GM23338 (cell line): ENCODE results near the gene CNTNAP1. TPM values are rescaled to one million over a fixed set of nuclear protein-coding genes. Genes with fewer than 3 reads are reported as not detected.
A peak's percentile ranks its signal among the peaks of the same experiment; 100 is the strongest.

ENCODE experiments used
- ATAC-seq: fragments of 200-7000 bp; cut with Tn5 transposase; 3 replicates; pipeline ENCODE4 v1.9.1; 2020
- DNase-seq: peaks from one replicate; pipeline ENCODE4 v3.0.0-alpha.2; 2015; ENCODE audit warnings: low spot score
- H2AFZ ChIP-seq: fragments of 200-600 bp; sonication (generic); 2 replicates; pipeline ENCODE4 v1.8.0; 2016; ENCODE audit warnings: antibody characterized with exemption, mild to moderate bottlenecking, moderate library complexity
- H3F3A ChIP-seq: fragments of 200-600 bp; sonication (generic); replicated peaks from 2 replicates; pipeline ENCODE4 v1.8.0; 2017; ENCODE audit warnings: antibody characterized with exemption, mixed run types, low read depth
- H3K27ac ChIP-seq: fragments of 200-600 bp; sonication (generic); 2 replicates; pipeline ENCODE4 v1.6.1; 2016; ENCODE audit warnings: low read depth
- H3K27me3 ChIP-seq: fragments of 200-600 bp; sonication (generic); 2 replicates; pipeline ENCODE4 v1.8.0; 2016; ENCODE audit warnings: mild to moderate bottlenecking, mixed run types, moderate library complexity; ENCODE audit not compliant: insufficient read depth
- H3K36me3 ChIP-seq: fragments of 200-600 bp; sonication (generic); 2 replicates; pipeline ENCODE4 v1.8.0; 2016; ENCODE audit warnings: mild to moderate bottlenecking; ENCODE audit not compliant: insufficient read depth
- H3K4me1 ChIP-seq: fragments of 200-600 bp; sonication (generic); 2 replicates; pipeline ENCODE4 v1.8.0; 2016; ENCODE audit warnings: mild to moderate bottlenecking, moderate library complexity; ENCODE audit not compliant: insufficient read depth
- H3K4me2 ChIP-seq: fragments of 200-600 bp; sonication (generic); 2 replicates; pipeline ENCODE4 v1.7.1; 2017; ENCODE audit warnings: mixed run types
- H3K4me3 ChIP-seq: fragments of 200-600 bp; sonication (generic); 2 replicates; pipeline ENCODE4 v1.6.1; 2016; ENCODE audit warnings: mixed run types
- H3K79me2 ChIP-seq: fragments of 200-600 bp; sonication (generic); replicated peaks from 2 replicates; pipeline ENCODE4 v1.8.0; 2017; ENCODE audit warnings: mild to moderate bottlenecking; ENCODE audit not compliant: insufficient read depth
- H3K9me2 ChIP-seq: fragments of 200-600 bp; sonication (generic); 2 replicates; pipeline ENCODE4 v1.8.0; 2017; ENCODE audit not compliant: insufficient read depth
- H4K20me1 ChIP-seq: fragments of 200-600 bp; sonication (generic); replicated peaks from 2 replicates; pipeline ENCODE4 v1.8.0; 2017; ENCODE audit warnings: mild to moderate bottlenecking; ENCODE audit not compliant: insufficient read depth
- H3K27ac Mint-ChIP-seq: 2 replicates; pipeline ENCODE4 v1.8.0; 2020; ENCODE audit warnings: inconsistent platforms, mild to moderate bottlenecking, moderate library complexity, mixed read lengths
- H3K27me3 Mint-ChIP-seq: 3 replicates; pipeline ENCODE4 v1.8.0; 2022; ENCODE audit warnings: low read depth, mild to moderate bottlenecking, moderate library complexity, mixed read lengths, inconsistent platforms; ENCODE audit not compliant: insufficient read depth, poor library complexity
- H3K36me3 Mint-ChIP-seq: 3 replicates; pipeline ENCODE4 v1.8.0; 2021; ENCODE audit warnings: low read depth, mild to moderate bottlenecking, inconsistent platforms, moderate library complexity, mixed read lengths
- H3K4me1 Mint-ChIP-seq: 3 replicates; pipeline ENCODE4 v1.8.0; 2020; ENCODE audit warnings: mild to moderate bottlenecking, inconsistent platforms, mixed read lengths
- H3K4me3 Mint-ChIP-seq: 3 replicates; pipeline ENCODE4 v1.8.0; 2021; ENCODE audit warnings: moderate library complexity, mild to moderate bottlenecking, inconsistent platforms, mixed read lengths
- H3K9me3 Mint-ChIP-seq: 3 replicates; pipeline ENCODE4 v1.8.0; 2020; ENCODE audit warnings: moderate library complexity, mild to moderate bottlenecking, inconsistent platforms, mixed read lengths
- CREB1 ChIP-seq: fragments of 250-450 bp; sonication (Bioruptor Pico); IDR thresholded peaks from 2 replicates; pipeline ENCODE4 v1.5.0; 2020; ENCODE audit warnings: low read depth, mild to moderate bottlenecking, moderate library complexity
- EZH2 ChIP-seq: fragments of 200-600 bp; sonication (generic); IDR thresholded peaks from one replicate; pipeline ENCODE4 v1.8.0; 2017; ENCODE audit warnings: antibody characterized with exemption, mild to moderate bottlenecking, low read depth; ENCODE audit not compliant: unreplicated experiment
- EZH2phosphoT487 ChIP-seq: fragments of 200-600 bp; sonication (generic); IDR thresholded peaks from one replicate; pipeline ENCODE4 v1.8.1; 2018; ENCODE audit warnings: antibody characterized with exemption; ENCODE audit not compliant: unreplicated experiment
- JUNB ChIP-seq: IDR thresholded peaks from one replicate; pipeline ENCODE4 v1.6.1; 2016; ENCODE audit warnings: antibody characterized with exemption; ENCODE audit not compliant: unreplicated experiment
- NANOG ChIP-seq: IDR thresholded peaks from 2 replicates; pipeline ENCODE4 v1.6.1; 2016; ENCODE audit warnings: antibody characterized with exemption, borderline replicate concordance
- POLR2AphosphoS5 ChIP-seq: IDR thresholded peaks from 2 replicates; pipeline ENCODE4 v1.6.1; 2016; ENCODE audit warnings: antibody characterized with exemption, low read depth
- STAT1 ChIP-seq: IDR thresholded peaks from one replicate; pipeline ENCODE4 v1.6.1; 2016; ENCODE audit warnings: antibody characterized with exemption; ENCODE audit not compliant: unreplicated experiment
- ZNF331 ChIP-seq: fragments of 250-450 bp; sonication (Bioruptor Pico); IDR thresholded peaks from 2 replicates; pipeline ENCODE4 v1.5.0; 2020; ENCODE audit warnings: low read depth, mild to moderate bottlenecking, moderate library complexity
- polyA plus RNA-seq: library from polyadenylated mRNA; unstranded; fragments of >200 nt; fragmentation: Nextera tagmentation; extraction: Ambion mirVana; gene quantifications from 2 replicates; pipeline ENCODE4 v1.2.1, GENCODE V29; 2016
- total RNA-seq: library from RNA; depleted of rRNA; stranded (reverse); fragments of >200 nt; shearing (Covaris generic); gene quantifications from 2 replicates; pipeline ENCODE4 v1.2.3, GENCODE V29; 2014
- TF ChIP-seq, protein P1 (sequence below): IDR thresholded peaks from 2 replicates; pipeline ENCODE4 v1.6.1; 2016; ENCODE audit warnings: antibody characterized with exemption
- TF ChIP-seq, protein P2 (sequence below), 2 experiments: fragments of 200-600 bp in 1 of 2; sonication (generic) in 1 of 2; conservative IDR thresholded peaks; 2 replicates each; pipeline versions ENCODE4 v1.5.1 to v1.6.1; 2016 to 2017; ENCODE audit warnings: antibody characterized with exemption in 2 of 2, low read depth in 2 of 2, mild to moderate bottlenecking in 2 of 2, moderate library complexity in 1 of 2
- TF ChIP-seq, protein P3 (sequence below): IDR thresholded peaks from one replicate; pipeline ENCODE4 v1.6.1; 2018; ENCODE audit warnings: antibody characterized with exemption; ENCODE audit not compliant: unreplicated experiment

CNTNAP1 gene
- total and polyA plus RNA-seq, 2 experiments from 2014 or later: 1.3 to 5.0 TPM

DNA sequence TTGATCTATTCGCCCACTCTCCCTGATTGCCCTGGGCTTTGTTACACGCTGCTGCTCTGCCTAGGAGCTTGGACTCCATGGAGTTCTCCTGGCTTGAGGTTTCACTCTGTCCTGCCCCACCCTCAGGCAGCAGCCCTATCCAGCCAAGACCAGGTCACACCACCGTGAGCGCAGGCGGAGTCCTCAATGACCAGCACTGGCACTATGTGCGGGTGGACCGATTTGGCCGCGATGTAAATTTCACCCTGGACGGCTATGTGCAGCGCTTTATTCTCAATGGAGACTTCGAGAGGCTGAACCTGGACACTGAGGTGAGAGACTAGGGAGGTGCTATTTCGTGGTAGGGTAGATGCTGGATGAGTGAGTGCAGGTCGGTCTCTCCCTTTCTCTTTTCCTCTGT lies 3.5 kb downstream of the CNTNAP1 start:
- no peaks in the 10 kb centered on the region for H3K9me2 ChIP-seq
- Mint-ChIP-seq H3K9me3 (no peaks in the 10 kb centered on the region; the same call in 2 of the 3 replicates), H3K27me3 (peaks cover 37% of the 10 kb centered on the region), H3K27ac (no peak overlapping the region), H3K4me1 (peaks cover 40% of the 10 kb centered on the region), H3K36me3 (peaks cover 26% of the 10 kb centered on the region), H3K4me3 (no peak overlapping the region)
- H3F3A ChIP-seq: peaks cover 26% of the 10 kb centered on the region; the same call in 1 of the 2 replicates
- no peaks in the 10 kb centered on the region for H3K79me2 ChIP-seq
- ATAC-seq (no peak), DNase-seq (no peak)
- TF ChIP-seq, protein P1, sequence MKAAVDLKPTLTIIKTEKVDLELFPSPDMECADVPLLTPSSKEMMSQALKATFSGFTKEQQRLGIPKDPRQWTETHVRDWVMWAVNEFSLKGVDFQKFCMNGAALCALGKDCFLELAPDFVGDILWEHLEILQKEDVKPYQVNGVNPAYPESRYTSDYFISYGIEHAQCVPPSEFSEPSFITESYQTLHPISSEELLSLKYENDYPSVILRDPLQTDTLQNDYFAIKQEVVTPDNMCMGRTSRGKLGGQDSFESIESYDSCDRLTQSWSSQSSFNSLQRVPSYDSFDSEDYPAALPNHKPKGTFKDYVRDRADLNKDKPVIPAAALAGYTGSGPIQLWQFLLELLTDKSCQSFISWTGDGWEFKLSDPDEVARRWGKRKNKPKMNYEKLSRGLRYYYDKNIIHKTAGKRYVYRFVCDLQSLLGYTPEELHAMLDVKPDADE: no peak
- TF ChIP-seq, protein P2, sequence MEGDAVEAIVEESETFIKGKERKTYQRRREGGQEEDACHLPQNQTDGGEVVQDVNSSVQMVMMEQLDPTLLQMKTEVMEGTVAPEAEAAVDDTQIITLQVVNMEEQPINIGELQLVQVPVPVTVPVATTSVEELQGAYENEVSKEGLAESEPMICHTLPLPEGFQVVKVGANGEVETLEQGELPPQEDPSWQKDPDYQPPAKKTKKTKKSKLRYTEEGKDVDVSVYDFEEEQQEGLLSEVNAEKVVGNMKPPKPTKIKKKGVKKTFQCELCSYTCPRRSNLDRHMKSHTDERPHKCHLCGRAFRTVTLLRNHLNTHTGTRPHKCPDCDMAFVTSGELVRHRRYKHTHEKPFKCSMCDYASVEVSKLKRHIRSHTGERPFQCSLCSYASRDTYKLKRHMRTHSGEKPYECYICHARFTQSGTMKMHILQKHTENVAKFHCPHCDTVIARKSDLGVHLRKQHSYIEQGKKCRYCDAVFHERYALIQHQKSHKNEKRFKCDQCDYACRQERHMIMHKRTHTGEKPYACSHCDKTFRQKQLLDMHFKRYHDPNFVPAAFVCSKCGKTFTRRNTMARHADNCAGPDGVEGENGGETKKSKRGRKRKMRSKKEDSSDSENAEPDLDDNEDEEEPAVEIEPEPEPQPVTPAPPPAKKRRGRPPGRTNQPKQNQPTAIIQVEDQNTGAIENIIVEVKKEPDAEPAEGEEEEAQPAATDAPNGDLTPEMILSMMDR (conservative IDR thresholded peaks at IDR 0.05; ENCODE audit: low read depth in 2 of 2): no peak
- no peak for TF ChIP-seq JUNB
- TF ChIP-seq NANOG: no peak
- TF ChIP-seq EZH2phosphoT487: no peak
- no peak for TF ChIP-seq EZH2
- TF ChIP-seq STAT1: no peak
- no peak for TF ChIP-seq ZNF331
- no peak overlapping the region for H3K4me2 ChIP-seq
- H2AFZ ChIP-seq: no peak overlapping the region
- H3K27ac ChIP-seq: no peak overlapping the region
- H3K36me3 ChIP-seq: no peaks in the 10 kb centered on the region
- H3K4me1 ChIP-seq: peaks cover 18% of the 10 kb centered on the region; the same call in 1 of the 2 replicates
- H4K20me1 ChIP-seq: 0 out of 2 replicates have a peak, but pooled peaks cover 2% of the 10 kb centered on the region
- H3K4me3 ChIP-seq: no peak overlapping the region
- H3K27me3 ChIP-seq: peaks cover 45% of the 10 kb centered on the region

DNA sequence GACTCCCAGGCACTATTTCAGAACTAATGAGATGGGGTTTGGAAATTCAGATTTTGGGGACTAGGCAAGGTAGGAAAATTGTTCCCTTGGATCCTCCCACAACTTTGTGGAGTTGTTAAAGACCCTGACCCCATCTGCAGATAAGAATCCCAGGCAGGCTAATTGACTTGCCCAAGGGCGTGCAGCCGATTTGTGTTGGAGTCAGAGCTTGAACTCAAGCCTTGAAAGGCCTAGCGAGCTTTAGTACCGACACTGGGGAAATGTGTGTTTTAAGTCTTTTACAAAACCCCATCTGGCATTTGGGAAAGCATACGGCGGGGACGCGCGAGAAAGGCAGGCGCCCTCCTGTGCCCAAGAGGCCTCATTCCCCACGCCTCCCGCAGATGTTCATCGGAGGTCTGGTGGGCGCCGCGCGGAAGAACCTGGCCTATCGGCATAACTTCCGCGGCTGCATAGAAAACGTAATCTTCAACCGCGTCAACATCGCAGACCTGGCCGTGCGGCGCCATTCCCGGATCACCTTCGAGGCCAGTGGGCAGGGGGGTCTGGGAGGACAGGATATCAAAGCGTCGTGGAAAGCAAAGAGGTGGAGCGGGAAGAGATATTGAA lies 4.3 kb downstream of the CNTNAP1 start:
- DNase-seq (no peak), ATAC-seq (no peak)
- Histone ChIP-seq H3F3A (peaks cover 22% of the 10 kb centered on the region; the same call in 1 of the 2 replicates), H2AFZ (no peak overlapping the region), H3K4me2 (no peak overlapping the region), H4K20me1 (0 out of 2 replicates have a peak, but pooled peaks cover 2% of the 10 kb centered on the region), H3K4me1 (peaks cover 13% of the 10 kb centered on the region; the same call in 1 of the 2 replicates), H3K4me3 (no peak overlapping the region), H3K79me2 (no peaks in the 10 kb centered on the region), H3K27ac (no peak overlapping the region), H3K36me3 (no peaks in the 10 kb centered on the region), H3K9me2 (no peaks in the 10 kb centered on the region), H3K27me3 (peaks cover 37% of the 10 kb centered on the region)
- Mint-ChIP-seq H3K36me3 (peaks cover 27% of the 10 kb centered on the region), H3K4me1 (peaks cover 35% of the 10 kb centered on the region), H3K27me3 (peaks cover 36% of the 10 kb centered on the region), H3K9me3 (no peaks in the 10 kb centered on the region), H3K4me3 (no peak overlapping the region), H3K27ac (no peak overlapping the region)
- TF ChIP-seq ZNF331 (no peak), CREB1 (CRISPR knock-in tag) (no peak), EZH2 (no peak), POLR2AphosphoS5 (no peak)
- TF ChIP-seq, protein P3, sequence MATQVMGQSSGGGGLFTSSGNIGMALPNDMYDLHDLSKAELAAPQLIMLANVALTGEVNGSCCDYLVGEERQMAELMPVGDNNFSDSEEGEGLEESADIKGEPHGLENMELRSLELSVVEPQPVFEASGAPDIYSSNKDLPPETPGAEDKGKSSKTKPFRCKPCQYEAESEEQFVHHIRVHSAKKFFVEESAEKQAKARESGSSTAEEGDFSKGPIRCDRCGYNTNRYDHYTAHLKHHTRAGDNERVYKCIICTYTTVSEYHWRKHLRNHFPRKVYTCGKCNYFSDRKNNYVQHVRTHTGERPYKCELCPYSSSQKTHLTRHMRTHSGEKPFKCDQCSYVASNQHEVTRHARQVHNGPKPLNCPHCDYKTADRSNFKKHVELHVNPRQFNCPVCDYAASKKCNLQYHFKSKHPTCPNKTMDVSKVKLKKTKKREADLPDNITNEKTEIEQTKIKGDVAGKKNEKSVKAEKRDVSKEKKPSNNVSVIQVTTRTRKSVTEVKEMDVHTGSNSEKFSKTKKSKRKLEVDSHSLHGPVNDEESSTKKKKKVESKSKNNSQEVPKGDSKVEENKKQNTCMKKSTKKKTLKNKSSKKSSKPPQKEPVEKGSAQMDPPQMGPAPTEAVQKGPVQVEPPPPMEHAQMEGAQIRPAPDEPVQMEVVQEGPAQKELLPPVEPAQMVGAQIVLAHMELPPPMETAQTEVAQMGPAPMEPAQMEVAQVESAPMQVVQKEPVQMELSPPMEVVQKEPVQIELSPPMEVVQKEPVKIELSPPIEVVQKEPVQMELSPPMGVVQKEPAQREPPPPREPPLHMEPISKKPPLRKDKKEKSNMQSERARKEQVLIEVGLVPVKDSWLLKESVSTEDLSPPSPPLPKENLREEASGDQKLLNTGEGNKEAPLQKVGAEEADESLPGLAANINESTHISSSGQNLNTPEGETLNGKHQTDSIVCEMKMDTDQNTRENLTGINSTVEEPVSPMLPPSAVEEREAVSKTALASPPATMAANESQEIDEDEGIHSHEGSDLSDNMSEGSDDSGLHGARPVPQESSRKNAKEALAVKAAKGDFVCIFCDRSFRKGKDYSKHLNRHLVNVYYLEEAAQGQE: no peak
- TF ChIP-seq, protein P2 (conservative IDR thresholded peaks at IDR 0.05; ENCODE audit: low read depth in 2 of 2): peak; percentile 9 to 36; a peak in 2 of 4 replicates
